GM19467 (cell line): ENCODE results near the gene CDC42EP4.

Experiments used
- ATAC-seq: cut with Tn5 transposase; IDR thresholded peaks from one replicate; pipeline ENCODE4 v1.9.1; 2021; ENCODE audit warnings: mild to moderate bottlenecking, moderate library complexity; ENCODE audit not compliant: unreplicated experiment

CDC42EP4 gene

GRCh38 chr17:73311781-73312641 lies at the start of gene CDC42EP4:
CDC42EP4 (minus strand) TSS chr17:73312001; CDS start chr17:73286500, 25,501 bp downstream.
- ATAC-seq: peak; percentile 88

- no peak for ATAC-seq
Observed at GRCh38 chr17:73360961-73361761, 49.4 kb upstream of the CDC42EP4 start.

- ATAC-seq: no peak
Observed at GRCh38 chr17:73359987-73360410, 48.2 kb upstream of the CDC42EP4 start.

GRCh38 chr17:73359352-73359751 lies 47.6 kb upstream of the CDC42EP4 start:
- ATAC-seq: no peak

- ATAC-seq: no peak
Observed at GRCh38 chr17:73358668-73359067, 46.9 kb upstream of the CDC42EP4 start.

GRCh38 chr17:73357981-73358380 lies 46.2 kb upstream of the CDC42EP4 start:
- no peak for ATAC-seq

- ATAC-seq: no peak
Observed at GRCh38 chr17:73357318-73357717, 45.5 kb upstream of the CDC42EP4 start.

GRCh38 chr17:73356561-73357170 lies 44.9 kb upstream of the CDC42EP4 start:
- no peak for ATAC-seq

GRCh38 chr17:73354423-73355284 lies 42.9 kb upstream of the CDC42EP4 start:
- ATAC-seq: no peak

GRCh38 chr17:73352261-73352660 lies 40.5 kb upstream of the CDC42EP4 start:
- ATAC-seq: no peak

- no peak for ATAC-seq
Observed at GRCh38 chr17:73351764-73352163, 40.0 kb upstream of the CDC42EP4 start.

- ATAC-seq: no peak
Observed at GRCh38 chr17:73350864-73351263, 39.1 kb upstream of the CDC42EP4 start.

GRCh38 chr17:73349647-73350046 lies 37.8 kb upstream of the CDC42EP4 start:
- no peak for ATAC-seq

GRCh38 chr17:73349138-73349537 lies 37.3 kb upstream of the CDC42EP4 start:
- no peak for ATAC-seq

- ATAC-seq: no peak
Observed at GRCh38 chr17:73348829-73349095, 37.0 kb upstream of the CDC42EP4 start.

GRCh38 chr17:73348018-73348828 lies 36.4 kb upstream of the CDC42EP4 start:
- no peak for ATAC-seq

GRCh38 chr17:73347351-73347750 lies 35.5 kb upstream of the CDC42EP4 start:
- no peak for ATAC-seq

- ATAC-seq: no peak
Observed at GRCh38 chr17:73346501-73347162, 34.8 kb upstream of the CDC42EP4 start.

GRCh38 chr17:73343739-73344454 lies 32.1 kb upstream of the CDC42EP4 start:
- ATAC-seq: no peak
